ENCODE data around the gene TSKU.
"Not testable (repeated sequence)": the region's sequence is repeated elsewhere in the genome, so short reads cannot be mapped to it uniquely, and the experiment has no call there.

TSKU gene, protein sequence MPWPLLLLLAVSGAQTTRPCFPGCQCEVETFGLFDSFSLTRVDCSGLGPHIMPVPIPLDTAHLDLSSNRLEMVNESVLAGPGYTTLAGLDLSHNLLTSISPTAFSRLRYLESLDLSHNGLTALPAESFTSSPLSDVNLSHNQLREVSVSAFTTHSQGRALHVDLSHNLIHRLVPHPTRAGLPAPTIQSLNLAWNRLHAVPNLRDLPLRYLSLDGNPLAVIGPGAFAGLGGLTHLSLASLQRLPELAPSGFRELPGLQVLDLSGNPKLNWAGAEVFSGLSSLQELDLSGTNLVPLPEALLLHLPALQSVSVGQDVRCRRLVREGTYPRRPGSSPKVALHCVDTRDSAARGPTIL

DNA sequence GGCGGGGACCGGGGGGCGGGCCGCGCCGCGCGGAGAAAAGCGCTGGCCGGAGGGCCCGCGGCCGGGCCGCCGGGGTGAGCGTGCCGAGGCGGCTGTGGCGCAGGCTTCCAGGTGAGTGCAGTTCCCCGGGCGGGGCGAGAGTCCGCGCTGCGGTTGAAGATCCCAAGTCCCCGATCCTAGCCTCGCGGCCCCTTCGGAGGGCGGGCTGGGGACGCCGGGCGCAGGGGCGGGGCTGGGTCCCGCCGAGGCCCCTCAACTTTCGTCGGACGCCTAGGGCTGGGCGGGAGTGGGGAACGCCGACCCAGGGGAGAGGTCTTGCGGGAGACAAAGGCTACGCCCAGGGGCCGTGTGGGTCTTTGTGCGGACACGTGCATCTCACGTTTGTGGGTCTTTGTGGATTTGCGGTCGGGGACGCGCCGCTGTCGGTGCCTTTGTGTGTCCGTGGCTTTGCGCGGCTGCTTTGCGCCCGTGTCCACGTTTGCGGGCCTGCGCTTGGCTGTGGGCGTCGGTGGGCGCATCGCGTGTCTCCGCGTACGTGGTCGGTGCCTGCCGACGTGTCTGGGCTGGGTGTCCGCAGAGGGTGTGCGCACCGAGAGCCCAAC is at the start of gene TSKU:
Gene TSKU (plus strand): TSS at position 63 of the 602 bp plus-strand sequence. CDS start 12,261 bp downstream, outside the sequence.
- Histone ChIP-seq H3K36me3 (ENCODE audit: insufficient read depth) (no peaks in the 10 kb centered on the region), H2AFZ (ENCODE audit: low read depth) (peak within 1 kb of the TSS; percentile 95), H3K27me3 (ENCODE audit: insufficient read depth, low read depth) (no peaks in the 10 kb centered on the region), H3K9ac (peak within 1 kb of the TSS; percentile 94), H4K20me1 (ENCODE audit: insufficient read depth) (no peaks in the 10 kb centered on the region), H3K79me2 (ENCODE audit: insufficient read depth, low read depth) (peaks cover 13% of the 10 kb centered on the region; the same call in 1 of the 2 replicates), H3K4me2 (peak within 1 kb of the TSS; percentile 71), H3K27ac (peak within 1 kb of the TSS; percentile 57), H3K4me1 (ENCODE audit: low read depth, poor library complexity, severe bottlenecking) (peaks cover 11% of the 10 kb centered on the region), H3K4me3 (IDR thresholded peaks at IDR 0.05; ENCODE audit: insufficient read depth, low read depth, low read length) (no peak within 1 kb of the TSS)
- TF ChIP-seq CTCF (conservative IDR thresholded peaks at IDR 0.05; ENCODE audit: low read depth, low read length), result no peak

DNA sequence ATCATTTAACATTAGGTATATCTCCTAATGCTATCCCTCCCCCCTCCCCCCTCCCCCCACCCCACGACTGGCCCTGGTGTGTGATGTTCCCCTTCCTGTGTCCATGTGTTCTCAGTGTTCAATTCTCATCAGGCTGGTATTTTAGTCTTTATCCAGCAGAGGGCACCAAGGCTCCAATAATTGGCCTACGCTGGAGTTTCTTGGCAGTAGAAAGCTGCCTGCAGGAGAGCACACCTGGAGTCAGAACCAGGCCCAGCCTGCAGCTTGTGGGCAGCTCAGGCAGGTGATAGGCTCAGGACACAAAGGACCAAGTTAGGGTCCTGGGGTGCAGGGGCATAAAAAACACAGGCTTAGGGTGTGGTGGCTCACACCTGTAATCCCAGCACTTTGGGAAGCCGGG is 49.2 kb upstream of the TSKU start:
- not testable (repeated sequence) for H3K4me3 ChIP-seq (IDR thresholded peaks at IDR 0.05; ENCODE audit: insufficient read depth, low read depth, low read length); H3K27ac ChIP-seq; H3K27me3 ChIP-seq (ENCODE audit: insufficient read depth, low read depth); H2AFZ ChIP-seq (ENCODE audit: low read depth); H3K36me3 ChIP-seq (ENCODE audit: insufficient read depth); H4K20me1 ChIP-seq (ENCODE audit: insufficient read depth); H3K4me1 ChIP-seq (ENCODE audit: low read depth, poor library complexity, severe bottlenecking); H3K4me2 ChIP-seq; H3K79me2 ChIP-seq (ENCODE audit: insufficient read depth, low read depth); H3K9ac ChIP-seq
- peak; percentile 64 for TF ChIP-seq CTCF (conservative IDR thresholded peaks at IDR 0.05; ENCODE audit: low read depth, low read length)

GRCh38 chr11:76734456-76735420 is 48.4 kb upstream of the TSKU start:
- Histone ChIP-seq H3K27me3 (ENCODE audit: insufficient read depth, low read depth) (no peaks in the 10 kb centered on the region), H3K4me1 (ENCODE audit: low read depth, poor library complexity, severe bottlenecking) (no peaks in the 10 kb centered on the region), H4K20me1 (ENCODE audit: insufficient read depth) (no peaks in the 10 kb centered on the region), H2AFZ (ENCODE audit: low read depth) (no peak overlapping the region), H3K27ac (no peak overlapping the region), H3K36me3 (ENCODE audit: insufficient read depth) (no peaks in the 10 kb centered on the region), H3K79me2 (ENCODE audit: insufficient read depth, low read depth) (no peaks in the 10 kb centered on the region), H3K4me2 (no peak overlapping the region), H3K4me3 (IDR thresholded peaks at IDR 0.05; ENCODE audit: insufficient read depth, low read depth, low read length) (no peak overlapping the region), H3K9ac (no peak overlapping the region)
- no peak for TF ChIP-seq CTCF (conservative IDR thresholded peaks at IDR 0.05; ENCODE audit: low read depth, low read length)

DNA sequence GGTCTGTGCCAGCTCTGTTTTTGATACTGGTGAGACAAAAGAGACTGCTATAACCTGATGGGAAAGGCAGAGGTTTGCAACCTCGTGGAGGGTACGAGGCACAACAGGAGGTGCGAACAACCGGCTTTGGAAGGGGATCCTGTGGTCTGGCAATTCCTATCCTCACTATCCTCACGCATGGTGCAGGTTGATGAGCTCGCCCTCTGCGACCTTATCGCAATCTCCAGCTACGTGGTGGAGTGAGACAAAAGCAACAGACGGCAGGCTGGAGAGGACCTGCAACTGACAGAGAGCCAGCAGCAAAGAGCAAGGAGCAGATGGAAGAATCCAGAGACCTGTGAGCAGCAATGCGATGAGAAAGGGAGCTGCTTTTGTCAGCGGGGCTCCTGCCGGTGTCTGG is 47.3 kb upstream of the TSKU start:
- Histone ChIP-seq H2AFZ (ENCODE audit: low read depth) (no peak overlapping the region), H3K79me2 (ENCODE audit: insufficient read depth, low read depth) (no peaks in the 10 kb centered on the region)

More for the DNA sequence above, 47.3 kb upstream of the TSKU start:
- H3K4me3 ChIP-seq (IDR thresholded peaks at IDR 0.05; ENCODE audit: insufficient read depth, low read depth, low read length), result no peak overlapping the region
- no peak for TF ChIP-seq CTCF (conservative IDR thresholded peaks at IDR 0.05; ENCODE audit: low read depth, low read length)
- no peaks in the 10 kb centered on the region for H3K4me1 ChIP-seq (ENCODE audit: low read depth, poor library complexity, severe bottlenecking)
- H3K27ac ChIP-seq, result no peak overlapping the region
- no peaks in the 10 kb centered on the region for H3K27me3 ChIP-seq (ENCODE audit: insufficient read depth, low read depth)
- H3K36me3 ChIP-seq (ENCODE audit: insufficient read depth), result no peaks in the 10 kb centered on the region
- H3K9ac ChIP-seq, result no peak overlapping the region
- no peaks in the 10 kb centered on the region for H4K20me1 ChIP-seq (ENCODE audit: insufficient read depth)
- no peak overlapping the region for H3K4me2 ChIP-seq

All from KMS-11 (cell line).